ENCODE measurements around the gene NYAP2.
A peak's percentile ranks its signal among the peaks of the same experiment; 100 is the strongest.

Gene NYAP2

GRCh38 chr2:225465827-225466226, 66.3 kb downstream of the NYAP2 start:
- no peaks in the 10 kb centered on the region for H3K36me3 ChIP-seq (ENCODE audit: control insufficient read depth in 1 of 2, insufficient read depth in 2 of 2, low read length in 2 of 2)

DNA sequence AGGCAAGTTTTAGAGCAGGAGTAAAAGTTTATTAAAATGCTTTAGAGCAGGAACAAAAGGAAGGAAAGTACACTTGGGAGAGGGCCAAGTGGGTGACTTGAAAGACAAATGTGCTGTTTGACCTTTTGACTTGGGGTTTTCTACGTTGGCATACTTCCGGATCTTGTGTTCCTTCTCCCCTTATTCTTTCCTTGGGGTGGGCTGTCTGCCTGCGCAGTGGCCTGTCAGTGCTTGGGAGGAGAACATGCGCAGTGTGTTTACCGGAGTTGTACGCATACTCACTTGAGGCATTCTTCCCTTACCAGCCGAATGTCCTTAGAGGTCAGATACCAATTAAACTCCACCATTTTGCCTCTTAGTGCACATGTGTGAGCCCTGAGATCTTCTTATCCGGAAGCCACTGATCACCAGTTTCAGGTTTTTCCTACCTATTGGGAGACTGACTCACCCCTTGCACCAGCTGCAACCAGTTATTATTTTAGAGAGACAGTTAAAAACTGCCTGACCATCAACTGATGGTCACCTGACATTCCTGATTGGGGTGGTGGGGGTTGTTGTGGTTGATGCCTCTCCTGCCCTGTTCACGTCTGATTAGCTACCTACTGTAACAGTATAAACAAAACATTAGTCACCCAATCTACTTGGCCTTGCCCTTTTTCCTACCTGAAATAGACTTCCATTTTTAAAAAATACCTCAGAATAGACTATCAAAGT, 67.5 kb downstream of the NYAP2 start:
- H3K27ac ChIP-seq (ENCODE audit: low read depth, low read length) = no peak overlapping the region
- no peak overlapping the region for H3K9ac ChIP-seq (ENCODE audit: low read length)
- DNase-seq = no peak
- H4K12ac ChIP-seq (ENCODE audit: low read depth, low read length) = no peak overlapping the region
- H3K4ac ChIP-seq (ENCODE audit: low read depth, low read length) = peak overlapping the region; percentile 30
- H3K79me2 ChIP-seq (ENCODE audit: control insufficient read depth, insufficient read depth, low read length, poor library complexity) = peaks cover 1% of the 10 kb centered on the region
- H2BK120ac ChIP-seq (ENCODE audit: insufficient read depth, low read length, poor library complexity) = peak overlapping the region; percentile 55
- peak overlapping the region; percentile 33 for H4K8ac ChIP-seq (ENCODE audit: low read depth, low read length)
- no peaks in the 10 kb centered on the region for H3K36me3 ChIP-seq (ENCODE audit: control insufficient read depth in 1 of 2, insufficient read depth in 2 of 2, low read length in 2 of 2)
- H3K79me1 ChIP-seq (ENCODE audit: low read length) = peaks cover 8% of the 10 kb centered on the region
- no peak overlapping the region for H3K4me3 ChIP-seq (ENCODE audit: low read depth, low read length)
- no peak overlapping the region for H2AK5ac ChIP-seq (ENCODE audit: low read length)
- H2BK12ac ChIP-seq (ENCODE audit: low read length) = peak overlapping the region; percentile 58
- H2BK5ac ChIP-seq (ENCODE audit: low read depth, low read length, poor library complexity) = peak overlapping the region; percentile 22
- peak overlapping the region; percentile 30 for H3K14ac ChIP-seq (ENCODE audit: low read length)
- no peak overlapping the region for H3K4me2 ChIP-seq (ENCODE audit: low read length)
- no peak overlapping the region for H2AFZ ChIP-seq (ENCODE audit: insufficient read depth, low read length, poor library complexity)
- H3K27me3 ChIP-seq (ENCODE audit: insufficient read depth, low read length) = no peaks in the 10 kb centered on the region
- no peaks in the 10 kb centered on the region for H3K9me3 ChIP-seq (ENCODE audit: insufficient read depth, low read depth, low read length)
- peaks cover 6 to 7% of the 10 kb centered on the region in 2 experiments for H3K4me1 ChIP-seq (ENCODE audit: control insufficient read depth in 1 of 2, insufficient read depth in 2 of 2, low read length in 2 of 2)
- WGBS (ENCODE audit: extremely low coverage, insufficient coverage, insufficient read length) = no CpG with 5 or more reads among the region's 9 CpGs
- peak overlapping the region; percentile 49 for H3K18ac ChIP-seq (ENCODE audit: low read length)
- no peak overlapping the region for H3K23ac ChIP-seq (ENCODE audit: low read length)
- H4K91ac ChIP-seq (ENCODE audit: low read depth, low read length) = peak overlapping the region; percentile 90

More at GRCh38 chr2:225465827-225466226, 66.3 kb downstream of the NYAP2 start:
- Histone ChIP-seq H3K4me2 (ENCODE audit: low read length) (no peak overlapping the region), H3K27ac (ENCODE audit: low read depth, low read length) (no peak overlapping the region), H3K79me1 (ENCODE audit: low read length) (peaks cover 8% of the 10 kb centered on the region), H2BK12ac (ENCODE audit: low read length) (no peak overlapping the region), H3K9me3 (ENCODE audit: insufficient read depth, low read depth, low read length) (no peaks in the 10 kb centered on the region), H3K23ac (ENCODE audit: low read length) (no peak overlapping the region), H4K8ac (ENCODE audit: low read depth, low read length) (no peak overlapping the region), H3K4ac (ENCODE audit: low read depth, low read length) (no peak overlapping the region), H3K9ac (ENCODE audit: low read length) (no peak overlapping the region), H2AK5ac (ENCODE audit: low read length) (no peak overlapping the region), H2BK5ac (ENCODE audit: low read depth, low read length, poor library complexity) (no peak overlapping the region), H2BK120ac (ENCODE audit: insufficient read depth, low read length, poor library complexity) (no peak overlapping the region), H3K4me3 (ENCODE audit: low read depth, low read length) (no peak overlapping the region), H3K14ac (ENCODE audit: low read length) (no peak overlapping the region), H3K4me1 (ENCODE audit: control insufficient read depth in 1 of 2, insufficient read depth in 2 of 2, low read length in 2 of 2) (peaks cover 6 to 7% of the 10 kb centered on the region in 2 experiments), H2AFZ (ENCODE audit: insufficient read depth, low read length, poor library complexity) (no peak overlapping the region), H4K91ac (ENCODE audit: low read depth, low read length) (no peak overlapping the region), H3K27me3 (ENCODE audit: insufficient read depth, low read length) (no peaks in the 10 kb centered on the region), H3K79me2 (ENCODE audit: control insufficient read depth, insufficient read depth, low read length, poor library complexity) (peaks cover 1% of the 10 kb centered on the region), H4K12ac (ENCODE audit: low read depth, low read length) (no peak overlapping the region), H3K18ac (ENCODE audit: low read length) (no peak overlapping the region)
- WGBS (ENCODE audit: extremely low coverage, insufficient coverage, insufficient read length) = no CpG with 5 or more reads among the region's 4 CpGs
- no peak for DNase-seq

GRCh38 chr2:225468131-225468530, 68.6 kb downstream of the NYAP2 start:
- Histone ChIP-seq H2BK12ac (ENCODE audit: low read length) (no peak overlapping the region), H2AFZ (ENCODE audit: insufficient read depth, low read length, poor library complexity) (no peak overlapping the region), H3K4me1 (ENCODE audit: control insufficient read depth in 1 of 2, insufficient read depth in 2 of 2, low read length in 2 of 2) (peaks cover 6 to 9% of the 10 kb centered on the region in 2 experiments), H3K14ac (ENCODE audit: low read length) (no peak overlapping the region), H3K36me3 (ENCODE audit: control insufficient read depth in 1 of 2, insufficient read depth in 2 of 2, low read length in 2 of 2) (no peaks in the 10 kb centered on the region), H3K4me2 (ENCODE audit: low read length) (no peak overlapping the region), H3K27ac (ENCODE audit: low read depth, low read length) (peak overlapping the region; percentile 65), H3K23ac (ENCODE audit: low read length) (no peak overlapping the region), H3K4ac (ENCODE audit: low read depth, low read length) (no peak overlapping the region), H3K79me2 (ENCODE audit: control insufficient read depth, insufficient read depth, low read length, poor library complexity) (peaks cover 1% of the 10 kb centered on the region), H3K27me3 (ENCODE audit: insufficient read depth, low read length) (no peaks in the 10 kb centered on the region), H2BK5ac (ENCODE audit: low read depth, low read length, poor library complexity) (no peak overlapping the region), H2BK120ac (ENCODE audit: insufficient read depth, low read length, poor library complexity) (no peak overlapping the region), H3K9me3 (ENCODE audit: insufficient read depth, low read depth, low read length) (no peaks in the 10 kb centered on the region), H3K79me1 (ENCODE audit: low read length) (peaks cover 8% of the 10 kb centered on the region), H4K91ac (ENCODE audit: low read depth, low read length) (no peak overlapping the region), H3K9ac (ENCODE audit: low read length) (no peak overlapping the region), H4K8ac (ENCODE audit: low read depth, low read length) (no peak overlapping the region), H3K18ac (ENCODE audit: low read length) (no peak overlapping the region), H3K4me3 (ENCODE audit: low read depth, low read length) (no peak overlapping the region), H4K12ac (ENCODE audit: low read depth, low read length) (no peak overlapping the region), H2AK5ac (ENCODE audit: low read length) (no peak overlapping the region)
- peak; percentile 1 to 52 for DNase-seq
- no CpG with 5 or more reads among the region's 2 CpGs for WGBS (ENCODE audit: extremely low coverage, insufficient coverage, insufficient read length)

GRCh38 chr2:225471039-225471438, 71.5 kb downstream of the NYAP2 start:
- H2AFZ ChIP-seq (ENCODE audit: insufficient read depth, low read length, poor library complexity) = no peak overlapping the region
- H3K4me3 ChIP-seq (ENCODE audit: low read depth, low read length) = no peak overlapping the region
- H3K4me1 ChIP-seq (ENCODE audit: control insufficient read depth in 1 of 2, insufficient read depth in 2 of 2, low read length in 2 of 2) = peaks cover 6 to 9% of the 10 kb centered on the region in 2 experiments
- H3K23ac ChIP-seq (ENCODE audit: low read length) = no peak overlapping the region
- peaks cover 1% of the 10 kb centered on the region for H3K79me2 ChIP-seq (ENCODE audit: control insufficient read depth, insufficient read depth, low read length, poor library complexity)
- H3K27me3 ChIP-seq (ENCODE audit: insufficient read depth, low read length) = no peaks in the 10 kb centered on the region
- H3K18ac ChIP-seq (ENCODE audit: low read length) = no peak overlapping the region
- H3K36me3 ChIP-seq (ENCODE audit: control insufficient read depth in 1 of 2, insufficient read depth in 2 of 2, low read length in 2 of 2) = no peaks in the 10 kb centered on the region
- H4K8ac ChIP-seq (ENCODE audit: low read depth, low read length) = no peak overlapping the region
- no peak overlapping the region for H4K91ac ChIP-seq (ENCODE audit: low read depth, low read length)
- H3K9ac ChIP-seq (ENCODE audit: low read length) = no peak overlapping the region
- H4K12ac ChIP-seq (ENCODE audit: low read depth, low read length) = no peak overlapping the region
- no peak overlapping the region for H2BK120ac ChIP-seq (ENCODE audit: insufficient read depth, low read length, poor library complexity)
- H3K4ac ChIP-seq (ENCODE audit: low read depth, low read length) = no peak overlapping the region
- H3K27ac ChIP-seq (ENCODE audit: low read depth, low read length) = no peak overlapping the region
- H2BK5ac ChIP-seq (ENCODE audit: low read depth, low read length, poor library complexity) = no peak overlapping the region
- H3K79me1 ChIP-seq (ENCODE audit: low read length) = peaks cover 8% of the 10 kb centered on the region
- H3K14ac ChIP-seq (ENCODE audit: low read length) = no peak overlapping the region
- no peak for DNase-seq
- no peak overlapping the region for H2BK12ac ChIP-seq (ENCODE audit: low read length)
- H2AK5ac ChIP-seq (ENCODE audit: low read length) = no peak overlapping the region
- no peaks in the 10 kb centered on the region for H3K9me3 ChIP-seq (ENCODE audit: insufficient read depth, low read depth, low read length)
- WGBS (ENCODE audit: extremely low coverage, insufficient coverage, insufficient read length) = no CpG with 5 or more reads among the region's 3 CpGs
- H3K4me2 ChIP-seq (ENCODE audit: low read length) = no peak overlapping the region
